Left cardiac atrium (tissue), 4 donors: ENCODE data around the gene TOMM34. TPM values are rescaled to one million over a fixed set of nuclear protein-coding genes. Genes with fewer than 3 reads are reported as not detected.
A peak's percentile ranks its signal among the peaks of the same experiment; 100 is the strongest.

ENCODE experiments used
- ATAC-seq, 2 donors: fragments of 200-7000 bp; cut with Tn5 transposase; one replicate each; pipeline ENCODE4 v1.9.1; 2020; ENCODE audit warnings: mild to moderate bottlenecking in 2 of 2, moderate library complexity in 2 of 2
- DNase-seq: peaks from one replicate; pipeline ENCODE4 v3.0.0-alpha.2; 2020
- intact Hi-C, 2 donors: fragments of 100-400 bp; cut with DNase I; formaldehyde crosslinking; loops; one replicate each; pipeline versions ENCODE4 v1.14.1 to v1.15.1; 2022 to 2023
- total RNA-seq, 2 donors: library from RNA; stranded (reverse); fragmentation: NEBNext Ultra II Directional; extraction: Animal tissue kit (Norgen Biotek cat#: 25700); gene quantifications; one replicate each; pipeline ENCODE4 v1.2.1, GENCODE V29; 2021
- donor health status: DM: no; HTN: yes; CAD: no.
- donor health status: DM: no; HTN: yes; CAD: no; lungs with severe emphysema.
- donor health status: DM: yes; HTN: yes; CAD: no.
- donor health status: Dilated cardiomyopathy.

Gene TOMM34
- total RNA-seq, 2 donors from 2014 or later = 10.5 to 10.9 TPM

- no peak for ATAC-seq
- DNase-seq = no peak
- intact Hi-C loops = no loop called here
Measured at GRCh38 chr20:44941120-44941691, 19.0 kb downstream of the TOMM34 start.

- DNase-seq = no peak
- no peak for ATAC-seq
- intact Hi-C loops = no loop called here
Measured at GRCh38 chr20:44938637-44939036, 21.6 kb downstream of the TOMM34 start.

- intact Hi-C loops = no loop called here
- DNase-seq (no peak), ATAC-seq (no peak)
Measured at GRCh38 chr20:44936510-44936909, 23.7 kb downstream of the TOMM34 start.

- DNase-seq (no peak), ATAC-seq (no peak)
- intact Hi-C loops = no loop called here
Measured at GRCh38 chr20:44932916-44933315, 27.3 kb downstream of the TOMM34 start.

- intact Hi-C loops = no loop called here
- ATAC-seq (no peak), DNase-seq (no peak)
Measured at GRCh38 chr20:44931911-44932310, 28.3 kb downstream of the TOMM34 start.

- no peak for DNase-seq
- intact Hi-C loops = no loop called here
- no peak for ATAC-seq
Measured at GRCh38 chr20:44930517-44931168, 29.6 kb downstream of the TOMM34 start.

GRCh38 chr20:44928595-44928994 is 31.6 kb downstream of the TOMM34 start:
- DNase-seq (no peak), ATAC-seq (no peak)
- intact Hi-C loops = no loop called here

- ATAC-seq (no peak), DNase-seq (no peak)
- intact Hi-C loops = no loop called here
Measured at GRCh38 chr20:44924541-44924940, 35.7 kb downstream of the TOMM34 start.

GRCh38 chr20:44921447-44921846 is 38.8 kb downstream of the TOMM34 start:
- no peak for DNase-seq
- intact Hi-C loops = no loop called here
- ATAC-seq = no peak

GRCh38 chr20:44918761-44919160 is 41.4 kb downstream of the TOMM34 start:
- DNase-seq (no peak), ATAC-seq (no peak)
- intact Hi-C loops = no loop called here

GRCh38 chr20:44918342-44918741 is 41.9 kb downstream of the TOMM34 start:
- intact Hi-C loops = no loop called here
- DNase-seq = no peak
- ATAC-seq = no peak

GRCh38 chr20:44917399-44917798 is 42.8 kb downstream of the TOMM34 start:
- intact Hi-C loops = no loop called here
- DNase-seq (no peak), ATAC-seq (no peak)

GRCh38 chr20:44916586-44916985 is 43.6 kb downstream of the TOMM34 start:
- intact Hi-C loops = no loop called here
- no peak for DNase-seq
- no peak for ATAC-seq

- no peak for ATAC-seq
- DNase-seq = no peak
- intact Hi-C loops = no loop called here
Measured at GRCh38 chr20:44914924-44915323, 45.3 kb downstream of the TOMM34 start.

GRCh38 chr20:44912189-44912588 is 48.0 kb downstream of the TOMM34 start:
- no peak for ATAC-seq
- intact Hi-C loops = no loop called here
- no peak for DNase-seq

- DNase-seq (no peak), ATAC-seq (no peak)
- intact Hi-C loops = no loop called here
Measured at GRCh38 chr20:44911264-44911921, 48.8 kb downstream of the TOMM34 start.

- peak in 1 of 2 donors; percentile 4 for ATAC-seq
- intact Hi-C loops = no loop called here
- no peak for DNase-seq
Measured at GRCh38 chr20:44910690-44911262, 49.4 kb downstream of the TOMM34 start.

GRCh38 chr20:44909872-44910689 is 50.1 kb downstream of the TOMM34 start, which contains the start of gene PABPC1L:
Gene PABPC1L, plus strand, starts transcription at chr20:44910060. Its CDS starts 84 bp downstream, at chr20:44910144.
- intact Hi-C loops = no loop called here
- peak; percentile 95 to 97 for ATAC-seq
- peak; percentile 76 for DNase-seq
